ENCODE data around the gene NR5A2. TPM values are rescaled to one million over a fixed set of nuclear protein-coding genes. Genes with fewer than 3 reads are reported as not detected.
A peak's percentile ranks its signal among the peaks of the same experiment; 100 is the strongest.

The NR5A2 gene
- total RNA-seq, 1 donor from 2014 or later = 1.4 TPM

DNA sequence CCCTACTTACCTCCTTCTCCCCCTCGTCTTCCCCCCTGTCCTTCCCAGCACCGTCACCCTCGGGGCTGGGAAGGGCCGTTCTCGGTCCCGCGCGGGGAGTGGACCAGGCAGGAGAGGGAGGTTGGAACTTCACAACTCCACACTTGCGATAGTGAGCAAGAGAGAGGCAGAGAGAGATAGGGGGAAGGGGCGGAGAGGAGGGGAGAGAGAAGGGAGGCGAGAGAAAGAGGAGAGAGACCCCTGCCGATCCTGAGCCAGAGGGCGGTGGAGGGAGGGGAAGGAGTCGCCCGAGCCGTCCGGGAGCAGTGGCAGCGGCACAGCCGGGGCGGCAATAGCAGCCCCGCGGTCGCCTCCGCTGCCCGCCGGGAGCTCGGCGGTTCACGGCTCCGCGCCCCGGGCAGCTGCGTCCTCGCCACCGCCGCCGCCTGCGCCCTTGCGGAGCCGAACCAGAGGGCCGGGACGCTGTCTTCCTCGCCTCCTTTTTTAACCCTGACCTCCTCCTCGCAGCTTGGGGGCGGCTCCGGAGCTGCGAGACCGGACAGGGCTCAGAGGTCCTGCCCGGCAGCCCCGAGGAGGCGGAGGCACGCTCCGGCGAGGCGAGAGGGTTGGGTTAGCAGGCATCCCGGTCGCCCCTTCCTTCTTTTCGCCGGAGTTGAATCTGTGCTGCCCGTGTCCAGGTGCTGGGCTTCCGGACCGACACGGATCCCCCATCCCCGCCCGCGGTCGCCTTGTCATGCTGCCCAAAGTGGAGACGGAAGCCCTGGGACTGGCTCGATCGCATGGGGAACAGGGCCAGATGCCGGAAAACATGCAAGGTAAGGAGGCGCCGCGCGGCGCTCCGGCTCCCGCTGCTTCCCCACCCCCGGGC, 11.7 kb downstream of the NR5A2 start:
- Histone ChIP-seq H3K9me3 (no peaks in the 10 kb centered on the region), H3K27ac (peak overlapping the region; percentile 58), H3K36me3 (no peaks in the 10 kb centered on the region), H3K4me1 (peaks cover 50% of the 10 kb centered on the region), H3K27me3 (ENCODE audit: low read depth) (peaks cover 98% of the 10 kb centered on the region), H3K4me3 (peak overlapping the region; percentile 60)
- intact Hi-C loops (cut with DNase I) = no loop called here
- DNase-seq = no peak
- TF ChIP-seq, protein P1, sequence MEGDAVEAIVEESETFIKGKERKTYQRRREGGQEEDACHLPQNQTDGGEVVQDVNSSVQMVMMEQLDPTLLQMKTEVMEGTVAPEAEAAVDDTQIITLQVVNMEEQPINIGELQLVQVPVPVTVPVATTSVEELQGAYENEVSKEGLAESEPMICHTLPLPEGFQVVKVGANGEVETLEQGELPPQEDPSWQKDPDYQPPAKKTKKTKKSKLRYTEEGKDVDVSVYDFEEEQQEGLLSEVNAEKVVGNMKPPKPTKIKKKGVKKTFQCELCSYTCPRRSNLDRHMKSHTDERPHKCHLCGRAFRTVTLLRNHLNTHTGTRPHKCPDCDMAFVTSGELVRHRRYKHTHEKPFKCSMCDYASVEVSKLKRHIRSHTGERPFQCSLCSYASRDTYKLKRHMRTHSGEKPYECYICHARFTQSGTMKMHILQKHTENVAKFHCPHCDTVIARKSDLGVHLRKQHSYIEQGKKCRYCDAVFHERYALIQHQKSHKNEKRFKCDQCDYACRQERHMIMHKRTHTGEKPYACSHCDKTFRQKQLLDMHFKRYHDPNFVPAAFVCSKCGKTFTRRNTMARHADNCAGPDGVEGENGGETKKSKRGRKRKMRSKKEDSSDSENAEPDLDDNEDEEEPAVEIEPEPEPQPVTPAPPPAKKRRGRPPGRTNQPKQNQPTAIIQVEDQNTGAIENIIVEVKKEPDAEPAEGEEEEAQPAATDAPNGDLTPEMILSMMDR (IDR thresholded peaks at IDR 0.05) = no peak
- peak; percentile 64 to 69 for ATAC-seq

DNA sequence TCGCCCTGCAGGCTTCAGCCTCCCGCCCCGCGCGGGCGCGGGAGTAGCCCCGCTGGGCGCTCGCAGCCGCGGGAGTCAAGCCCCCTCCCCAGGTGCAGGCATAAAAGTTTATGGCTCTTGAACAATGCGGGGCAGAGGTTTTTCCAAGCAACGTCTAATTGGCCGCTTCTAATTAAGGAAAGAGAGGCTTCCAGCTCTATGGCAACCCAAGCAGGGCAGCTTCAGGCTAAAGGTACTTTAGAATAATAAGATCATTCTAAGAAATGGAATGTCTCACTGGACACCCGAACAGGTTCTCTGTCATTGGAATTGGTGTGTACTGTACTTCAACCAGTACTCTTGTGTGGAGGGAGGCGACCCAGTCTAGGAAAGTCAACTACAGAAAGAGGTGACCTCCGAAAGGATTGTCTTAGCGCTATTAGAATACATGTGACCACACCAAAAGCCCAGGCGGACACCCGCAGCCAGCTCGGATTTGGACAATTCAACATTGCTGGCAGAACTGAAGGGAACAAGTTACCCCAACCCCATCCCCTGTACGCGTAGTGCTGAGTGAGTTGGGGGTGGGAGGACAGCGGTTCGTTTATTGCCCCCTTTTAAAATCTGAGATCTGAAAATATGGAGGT, 12.5 kb downstream of the NR5A2 start:
- H3K4me3 ChIP-seq = peak overlapping the region; percentile 60
- H3K9me3 ChIP-seq = no peaks in the 10 kb centered on the region
- H3K27me3 ChIP-seq (ENCODE audit: low read depth) = peaks cover 99% of the 10 kb centered on the region
- ATAC-seq (no peak), DNase-seq (no peak)
- no peaks in the 10 kb centered on the region for H3K36me3 ChIP-seq
- intact Hi-C loops (cut with DNase I) = no loop called here
- TF ChIP-seq, protein P1 (IDR thresholded peaks at IDR 0.05) = no peak
- H3K4me1 ChIP-seq = peaks cover 49% of the 10 kb centered on the region
- H3K27ac ChIP-seq = peak overlapping the region; percentile 58

DNA sequence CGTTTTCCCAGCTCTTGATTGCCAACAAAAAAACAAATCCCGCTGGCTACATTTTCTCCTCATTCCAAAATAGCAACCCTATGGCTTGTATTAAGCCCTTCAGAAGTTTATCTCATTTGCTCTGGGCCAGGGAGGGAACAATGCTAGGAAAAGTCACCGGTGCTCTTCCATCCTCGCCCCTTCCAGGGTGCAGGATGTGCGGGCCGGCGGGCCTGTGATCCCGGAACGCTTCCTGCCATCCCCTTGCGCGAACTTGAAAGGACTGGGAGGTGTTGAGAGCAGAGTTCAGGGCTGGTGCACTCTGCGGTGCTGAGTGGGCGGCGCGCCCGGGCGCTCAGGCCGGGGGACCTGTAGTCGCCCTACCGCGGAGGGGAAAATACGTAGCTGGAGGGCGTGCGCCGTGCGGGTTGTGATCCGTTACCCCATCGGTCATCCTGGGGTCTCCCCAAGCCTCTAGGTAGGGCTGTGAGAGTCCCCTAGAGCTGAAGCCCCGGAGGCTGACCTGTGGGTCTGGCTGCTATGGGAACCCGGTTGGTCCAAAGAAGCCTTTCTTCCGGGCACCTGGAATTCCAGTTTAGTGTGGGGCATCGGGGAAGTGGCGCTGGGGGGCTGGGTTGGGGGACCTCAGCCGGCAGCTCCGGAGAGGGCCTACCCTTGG, 13.1 kb downstream of the NR5A2 start:
- peaks cover 99% of the 10 kb centered on the region for H3K27me3 ChIP-seq (ENCODE audit: low read depth)
- no peaks in the 10 kb centered on the region for H3K36me3 ChIP-seq
- ATAC-seq (peak; percentile 22 to 44), DNase-seq (no peak)
- H3K9me3 ChIP-seq = no peaks in the 10 kb centered on the region
- peaks cover 43% of the 10 kb centered on the region for H3K4me1 ChIP-seq
- intact Hi-C loops (cut with DNase I) = no loop called here
- H3K4me3 ChIP-seq = peak overlapping the region; percentile 60
- TF ChIP-seq, protein P1 (IDR thresholded peaks at IDR 0.05) = no peak
- H3K27ac ChIP-seq = peak overlapping the region; percentile 58

DNA sequence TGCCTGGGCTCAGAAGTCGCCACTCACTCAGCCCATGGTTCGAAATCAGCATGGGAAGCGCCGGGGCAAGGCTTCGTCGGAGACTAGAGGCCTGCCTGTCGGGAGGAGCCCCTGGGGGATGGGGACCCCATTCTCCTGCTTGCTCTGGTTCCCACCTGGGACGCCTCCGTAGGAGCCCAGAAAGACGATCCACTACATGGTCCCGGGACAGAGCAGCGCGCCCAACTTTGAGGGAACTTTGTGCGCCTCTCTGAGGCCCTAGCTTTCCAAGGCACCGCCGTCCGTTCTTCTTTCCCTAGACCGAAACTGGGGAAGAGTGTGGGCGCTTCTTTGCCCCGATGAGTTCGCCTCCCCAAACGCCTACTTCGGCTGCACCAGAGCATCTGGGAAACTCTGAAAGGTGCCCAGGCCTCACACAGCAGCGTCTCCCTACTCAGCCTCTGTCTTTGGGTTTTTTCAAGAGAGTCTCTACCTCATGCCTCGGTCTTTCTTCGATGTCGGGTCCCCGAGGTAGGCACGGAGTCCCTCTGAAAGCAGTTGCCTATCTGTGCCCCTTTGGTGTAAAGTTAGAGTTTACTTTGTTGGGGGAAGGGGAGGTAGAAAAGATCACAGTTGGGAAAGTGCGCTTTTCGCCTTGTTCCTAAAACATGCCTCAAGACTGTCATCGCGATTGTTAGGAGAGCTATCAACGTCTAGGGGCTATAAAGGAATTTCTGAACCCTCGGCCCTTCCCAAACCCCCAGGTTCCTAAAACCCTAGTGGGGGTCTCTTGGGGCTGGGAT, 14.0 kb downstream of the NR5A2 start:
- H3K36me3 ChIP-seq = no peaks in the 10 kb centered on the region
- H3K27ac ChIP-seq = peak overlapping the region; percentile 62
- no peaks in the 10 kb centered on the region for H3K9me3 ChIP-seq
- TF ChIP-seq, protein P1 (IDR thresholded peaks at IDR 0.05) = no peak
- DNase-seq (no peak), ATAC-seq (no peak)
- H3K27me3 ChIP-seq (ENCODE audit: low read depth) = peaks cover 99% of the 10 kb centered on the region
- H3K4me1 ChIP-seq = peaks cover 37% of the 10 kb centered on the region
- intact Hi-C loops (cut with DNase I) = no loop called here
- peak overlapping the region; percentile 60 for H3K4me3 ChIP-seq

DNA sequence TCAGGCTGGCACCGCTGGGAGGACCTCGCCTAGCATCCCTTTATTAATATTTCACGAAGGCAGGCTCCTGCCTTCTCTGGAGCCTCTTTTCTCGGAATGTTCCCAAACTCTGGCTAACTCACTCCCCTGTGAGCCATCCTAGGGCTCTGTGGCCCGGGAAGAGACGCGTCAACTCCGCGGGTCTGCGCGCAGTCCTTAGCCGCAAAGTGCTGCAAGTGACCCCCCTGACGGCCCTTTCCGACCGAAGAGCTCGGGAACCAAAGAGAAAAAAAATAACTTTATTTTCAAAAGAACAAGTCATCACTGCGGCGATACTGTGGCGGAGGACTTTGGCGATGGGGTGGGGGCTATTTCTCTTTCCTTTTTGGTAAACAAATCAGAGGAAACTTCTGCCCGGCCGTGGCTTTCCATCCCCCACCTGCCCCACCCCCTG, 14.6 kb downstream of the NR5A2 start:
- intact Hi-C loops (cut with DNase I) = no loop called here
- H3K4me1 ChIP-seq = peaks cover 37% of the 10 kb centered on the region
- DNase-seq = no peak
- H3K9me3 ChIP-seq = no peaks in the 10 kb centered on the region
- TF ChIP-seq, protein P1 (IDR thresholded peaks at IDR 0.05) = no peak
- peak overlapping the region; percentile 62 for H3K27ac ChIP-seq
- no peaks in the 10 kb centered on the region for H3K36me3 ChIP-seq
- H3K4me3 ChIP-seq = peak overlapping the region; percentile 60
- H3K27me3 ChIP-seq (ENCODE audit: low read depth) = peaks cover 98% of the 10 kb centered on the region
- ATAC-seq = no peak
